Loucy (cell line): ENCODE data around the gene TEX2.

Experiments
- H2AFZ ChIP-seq: fragments of 200-600 bp; sonication (generic); 2 replicates; pipeline ENCODE4 v1.6.0; 2016; ENCODE audit warnings: antibody characterized with exemption, mild to moderate bottlenecking, low read length, moderate library complexity
- H3F3A ChIP-seq: fragments of 200-600 bp; 2 replicates; pipeline ENCODE4 v1.6.0; 2016; ENCODE audit warnings: antibody characterized with exemption, low read depth, mild to moderate bottlenecking
- H3K27me3 ChIP-seq: fragments of 200-600 bp; sonication (generic); 2 replicates; pipeline ENCODE4 v1.6.1; 2014; ENCODE audit warnings: low read length, mild to moderate bottlenecking; ENCODE audit not compliant: insufficient read depth, poor library complexity, severe bottlenecking
- H3K36me3 ChIP-seq: fragments of 200-600 bp; sonication (generic); 2 replicates; pipeline ENCODE4 v1.6.1; 2016; ENCODE audit warnings: low read length; ENCODE audit not compliant: insufficient read depth
- H3K4me1 ChIP-seq: fragments of 200-600 bp; sonication (generic); 2 replicates; pipeline ENCODE4 v1.5.1; 2014; ENCODE audit warnings: low read length, mild to moderate bottlenecking; ENCODE audit not compliant: insufficient read depth, poor library complexity, severe bottlenecking
- H3K4me2 ChIP-seq: fragments of 200-600 bp; sonication (generic); 2 replicates; pipeline ENCODE4 v1.6.0; 2014; ENCODE audit warnings: antibody characterized with exemption, low read length, low read depth, mild to moderate bottlenecking; ENCODE audit not compliant: poor library complexity, severe bottlenecking
- H3K4me3 ChIP-seq: fragments of 200-600 bp; sonication (generic); 2 replicates; pipeline ENCODE4 v1.5.1; 2014; ENCODE audit warnings: low read length, mild to moderate bottlenecking, mixed read lengths; ENCODE audit not compliant: poor library complexity, severe bottlenecking
- H3K79me2 ChIP-seq: fragments of 200-600 bp; sonication (generic); 2 replicates; pipeline ENCODE4 v1.6.1; 2014; ENCODE audit warnings: low read length; ENCODE audit not compliant: insufficient read depth
- H3K9ac ChIP-seq: fragments of 200-600 bp; sonication (generic); 2 replicates; pipeline ENCODE4 v1.6.0; 2014; ENCODE audit warnings: mild to moderate bottlenecking, low read depth, low read length, moderate library complexity; ENCODE audit not compliant: poor library complexity, severe bottlenecking
- H3K9me2 ChIP-seq: fragments of 200-600 bp; sonication (generic); replicated peaks from 2 replicates; pipeline ENCODE4 v1.6.1; 2016; ENCODE audit warnings: low read depth, low read length, mixed read lengths
- H3K9me3 ChIP-seq: fragments of 200-600 bp; sonication (generic); 2 replicates; pipeline ENCODE4 v1.6.1; 2014; ENCODE audit warnings: mild to moderate bottlenecking, antibody characterized with exemption, low read length, low read depth; ENCODE audit not compliant: insufficient read depth
- H4K20me1 ChIP-seq: fragments of 200-600 bp; sonication (generic); 2 replicates; pipeline ENCODE4 v1.6.0; 2014; ENCODE audit warnings: antibody characterized with exemption, low read length, mild to moderate bottlenecking; ENCODE audit not compliant: insufficient read depth, poor library complexity, severe bottlenecking
- EZH2phosphoT487 ChIP-seq: fragments of 200-600 bp; IDR thresholded peaks from 2 replicates; pipeline ENCODE4 v1.6.1; 2018; ENCODE audit warnings: antibody characterized with exemption, mild to moderate bottlenecking, moderate library complexity, borderline replicate concordance
- TF ChIP-seq, protein P1 (sequence below): fragments of 200-600 bp; sonication (generic); conservative IDR thresholded peaks from 2 replicates; pipeline ENCODE4 v1.5.1; 2014; ENCODE audit warnings: mild to moderate bottlenecking, antibody characterized with exemption, low read length

The TEX2 gene

DNA sequence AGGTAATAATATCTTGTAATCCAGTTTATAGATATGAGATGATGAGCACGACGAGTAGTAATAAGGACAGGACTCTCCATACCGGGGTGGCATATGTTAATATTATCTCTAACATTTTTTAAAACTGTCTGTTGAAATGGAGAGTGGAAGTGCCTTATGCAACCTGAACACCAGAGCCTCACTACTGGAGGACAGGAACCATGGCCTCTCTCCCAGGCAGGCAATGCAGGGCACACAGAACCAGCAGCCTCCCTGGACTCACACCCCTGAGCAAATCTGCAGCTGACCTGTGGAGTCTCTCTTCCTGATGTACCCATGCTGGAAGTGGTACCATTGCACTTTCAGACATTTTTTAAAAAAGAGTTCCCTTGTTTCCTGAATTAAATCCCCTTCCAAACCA lies 78.0 kb downstream of the TEX2 start:
- Histone ChIP-seq H3F3A (no peaks in the 10 kb centered on the region), H3K4me2 (no peak overlapping the region), H2AFZ (no peak overlapping the region), H3K4me3 (no peak overlapping the region), H3K4me1 (peaks cover 6% of the 10 kb centered on the region), H3K36me3 (peaks cover 4% of the 10 kb centered on the region; the same call in 1 of the 2 replicates), H3K79me2 (no peaks in the 10 kb centered on the region), H4K20me1 (no peaks in the 10 kb centered on the region), H3K9me2 (no peaks in the 10 kb centered on the region), H3K9me3 (no peaks in the 10 kb centered on the region), H3K27me3 (no peaks in the 10 kb centered on the region), H3K9ac (no peak overlapping the region)
- no peak for TF ChIP-seq EZH2phosphoT487
- TF ChIP-seq, protein P1, sequence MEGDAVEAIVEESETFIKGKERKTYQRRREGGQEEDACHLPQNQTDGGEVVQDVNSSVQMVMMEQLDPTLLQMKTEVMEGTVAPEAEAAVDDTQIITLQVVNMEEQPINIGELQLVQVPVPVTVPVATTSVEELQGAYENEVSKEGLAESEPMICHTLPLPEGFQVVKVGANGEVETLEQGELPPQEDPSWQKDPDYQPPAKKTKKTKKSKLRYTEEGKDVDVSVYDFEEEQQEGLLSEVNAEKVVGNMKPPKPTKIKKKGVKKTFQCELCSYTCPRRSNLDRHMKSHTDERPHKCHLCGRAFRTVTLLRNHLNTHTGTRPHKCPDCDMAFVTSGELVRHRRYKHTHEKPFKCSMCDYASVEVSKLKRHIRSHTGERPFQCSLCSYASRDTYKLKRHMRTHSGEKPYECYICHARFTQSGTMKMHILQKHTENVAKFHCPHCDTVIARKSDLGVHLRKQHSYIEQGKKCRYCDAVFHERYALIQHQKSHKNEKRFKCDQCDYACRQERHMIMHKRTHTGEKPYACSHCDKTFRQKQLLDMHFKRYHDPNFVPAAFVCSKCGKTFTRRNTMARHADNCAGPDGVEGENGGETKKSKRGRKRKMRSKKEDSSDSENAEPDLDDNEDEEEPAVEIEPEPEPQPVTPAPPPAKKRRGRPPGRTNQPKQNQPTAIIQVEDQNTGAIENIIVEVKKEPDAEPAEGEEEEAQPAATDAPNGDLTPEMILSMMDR = no peak

DNA sequence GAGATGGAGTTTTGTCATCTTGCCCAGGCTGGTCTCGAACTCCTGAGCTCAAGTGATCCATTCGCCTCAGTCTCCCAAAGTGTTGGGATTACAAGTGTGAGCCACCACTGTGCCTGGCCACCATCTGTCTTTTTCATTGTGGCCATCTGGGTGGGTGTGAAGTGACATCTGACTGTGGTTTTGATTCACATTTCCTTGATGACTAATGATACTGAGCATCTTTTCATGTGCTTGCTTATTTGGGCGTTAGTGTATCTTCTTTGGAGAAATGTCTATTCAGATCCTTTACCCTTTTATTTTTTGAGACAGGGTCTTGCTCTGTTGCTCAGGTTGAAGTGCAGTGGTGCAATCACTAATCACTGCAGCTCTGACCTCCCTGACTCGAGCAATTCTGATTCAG lies 79.2 kb downstream of the TEX2 start:
- no peak for TF ChIP-seq EZH2phosphoT487
- TF ChIP-seq, protein P1 = no peak
- Histone ChIP-seq H3F3A (no peaks in the 10 kb centered on the region), H3K9me2 (no peaks in the 10 kb centered on the region), H4K20me1 (no peaks in the 10 kb centered on the region), H2AFZ (no peak overlapping the region), H3K4me1 (peaks cover 6% of the 10 kb centered on the region), H3K27me3 (no peaks in the 10 kb centered on the region), H3K4me2 (no peak overlapping the region), H3K36me3 (peaks cover 4% of the 10 kb centered on the region; the same call in 1 of the 2 replicates), H3K4me3 (no peak overlapping the region), H3K79me2 (no peaks in the 10 kb centered on the region), H3K9ac (no peak overlapping the region), H3K9me3 (no peaks in the 10 kb centered on the region)

DNA sequence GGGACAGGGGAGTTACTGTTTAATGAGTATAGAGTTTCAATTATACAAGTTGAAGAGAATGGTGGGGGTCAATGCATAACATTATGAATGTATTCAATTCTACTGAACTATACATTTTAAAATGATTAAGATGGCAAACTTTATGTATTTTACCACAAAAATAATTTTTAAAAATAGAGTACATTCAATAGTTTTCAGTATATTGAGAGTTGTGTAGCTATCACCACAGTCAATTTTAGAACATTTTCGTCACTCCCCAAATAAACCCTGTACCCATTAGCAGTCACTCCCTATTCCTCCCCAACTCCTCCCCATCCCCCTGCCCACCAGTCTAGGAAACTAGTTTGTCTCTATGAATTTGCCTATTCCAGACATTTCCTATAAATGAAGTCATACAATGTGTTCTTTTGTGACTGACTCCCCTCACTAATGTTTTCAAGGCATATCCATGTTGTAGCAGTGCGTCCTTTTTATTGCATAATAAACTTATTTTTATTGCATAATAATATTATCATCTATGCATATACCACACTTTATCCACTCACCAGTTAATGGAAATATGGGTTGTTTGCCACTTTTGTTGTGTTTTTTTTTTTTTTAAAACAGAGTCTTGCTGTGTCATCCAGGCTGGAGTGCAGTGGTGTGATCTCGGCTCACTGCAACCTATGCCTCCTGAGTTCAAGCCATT lies 80.6 kb downstream of the TEX2 start:
- no peak overlapping the region for H2AFZ ChIP-seq
- peaks cover 4% of the 10 kb centered on the region; the same call in 1 of the 2 replicates for H3K36me3 ChIP-seq
- no peak overlapping the region for H3K9ac ChIP-seq
- H3K79me2 ChIP-seq = no peaks in the 10 kb centered on the region
- peaks cover 6% of the 10 kb centered on the region for H3K4me1 ChIP-seq
- H3K4me3 ChIP-seq = no peak overlapping the region
- H3K27me3 ChIP-seq = no peaks in the 10 kb centered on the region
- H3K9me2 ChIP-seq = no peaks in the 10 kb centered on the region
- no peaks in the 10 kb centered on the region for H4K20me1 ChIP-seq
- no peaks in the 10 kb centered on the region for H3K9me3 ChIP-seq
- H3K4me2 ChIP-seq = no peak overlapping the region
- no peaks in the 10 kb centered on the region for H3F3A ChIP-seq
- TF ChIP-seq, protein P1 = no peak
- TF ChIP-seq EZH2phosphoT487 = no peak
